Keratinocyte (primary cell): ENCODE results near the gene TMEM263. TPM values are rescaled to one million over a fixed set of nuclear protein-coding genes. Genes with fewer than 3 reads are reported as not detected.

Experiments
- DNase-seq: peaks from one replicate; pipeline ENCODE4 v3.0.0-alpha.2; 2011; ENCODE audit warnings: low read depth, missing footprints, low spot score
- FAIRE-seq: peaks from 2 replicates; lab custom pipeline; 2011; peaks lifted over from hg19 to GRCh38; lab: Jason Lieb, UNC
- H2AFZ ChIP-seq: 2 replicates; pipeline ENCODE4 v1.6.0; 2012; ENCODE audit warnings: low read length, control low read depth, inconsistent platforms; ENCODE audit not compliant: control insufficient read depth
- H3K27ac ChIP-seq: 2 replicates; pipeline ENCODE4 v1.5.1; 2011; ENCODE audit warnings: low read length; ENCODE audit not compliant: control insufficient read depth, insufficient read depth
- H3K27me3 ChIP-seq: 3 replicates; pipeline ENCODE4 v1.6.0; 2011; ENCODE audit warnings: low read length; ENCODE audit not compliant: control insufficient read depth, insufficient read depth; ENCODE audit errors: extremely low read depth
- H3K36me3 ChIP-seq, 2 experiments: 2 replicates in 1 of 2; 3 replicates in 1 of 2; pipeline ENCODE4 v1.5.1; 2011; ENCODE audit warnings: low read length in 2 of 2, mild to moderate bottlenecking in 1 of 2; ENCODE audit not compliant: control insufficient read depth in 2 of 2, insufficient read depth in 2 of 2; ENCODE audit errors: extremely low read depth in 1 of 2
- H3K4me1 ChIP-seq: 3 replicates; pipeline ENCODE4 v1.5.1; 2011; ENCODE audit warnings: low read length; ENCODE audit not compliant: control insufficient read depth, insufficient read depth; ENCODE audit errors: extremely low read depth
- H3K4me2 ChIP-seq: 3 replicates; pipeline ENCODE4 v1.6.0; 2011; ENCODE audit warnings: low read depth, low read length; ENCODE audit not compliant: control insufficient read depth, insufficient read depth; ENCODE audit errors: extremely low read depth
- H3K4me3 ChIP-seq, 3 experiments: fragments of 200-600 bp in 1 of 3; sonication (generic) in 1 of 3; 2 replicates in 2 of 3; 3 replicates in 1 of 3; pipeline ENCODE4 v1.5.1; 2011 to 2016; ENCODE audit warnings: low read length in 3 of 3, mild to moderate bottlenecking in 3 of 3, control low read depth in 2 of 3, inconsistent platforms in 1 of 3, low read depth in 1 of 3, mixed read lengths in 1 of 3, mixed run types in 1 of 3, moderate library complexity in 1 of 3; ENCODE audit not compliant: control insufficient read depth in 2 of 3, insufficient read depth in 2 of 3; ENCODE audit errors: extremely low read depth in 1 of 3
- H3K79me2 ChIP-seq: 2 replicates; pipeline ENCODE4 v1.6.0; 2012; ENCODE audit warnings: low read length; ENCODE audit not compliant: control insufficient read depth, insufficient read depth
- H3K9ac ChIP-seq: 3 replicates; pipeline ENCODE4 v1.6.0; 2011; ENCODE audit warnings: low read length; ENCODE audit not compliant: control insufficient read depth, insufficient read depth; ENCODE audit errors: extremely low read depth
- H3K9me1 ChIP-seq: 3 replicates; pipeline ENCODE4 v1.6.0; 2011; ENCODE audit warnings: low read length; ENCODE audit not compliant: control insufficient read depth, insufficient read depth; ENCODE audit errors: extremely low read depth
- H3K9me3 ChIP-seq: 2 replicates; pipeline ENCODE4 v1.5.1; 2012; ENCODE audit warnings: low read depth, low read length; ENCODE audit not compliant: control insufficient read depth
- H4K20me1 ChIP-seq: 3 replicates; pipeline ENCODE4 v1.6.0; 2011; ENCODE audit warnings: low read length; ENCODE audit not compliant: control insufficient read depth, insufficient read depth; ENCODE audit errors: extremely low read depth
- CTCF ChIP-seq, 3 experiments: IDR thresholded peaks in 1 of 3; conservative IDR thresholded peaks in 1 of 3; optimal IDR thresholded peaks in 1 of 3; 2 replicates in 2 of 3; 3 replicates in 1 of 3; pipeline versions ENCODE3 to v1.5.1; 2011; ENCODE audit warnings: low read length in 3 of 3, mild to moderate bottlenecking in 3 of 3, moderate library complexity in 2 of 3, control low read depth in 1 of 3, inconsistent platforms in 1 of 3; ENCODE audit not compliant: insufficient read depth in 2 of 3; ENCODE audit errors: extremely low read depth in 1 of 3
- EZH2 ChIP-seq: IDR thresholded peaks from one replicate; pipeline ENCODE4 v1.6.1; 2012; ENCODE audit warnings: inconsistent platforms, mild to moderate bottlenecking, low read length, moderate library complexity
- dilution Hi-C: fragments of 300-500 bp; cut with MboI; formaldehyde crosslinking; loops from one replicate; pipeline ENCODE4 v1.7.0; 2020; ENCODE audit warnings: low sequenced_read_pairs; ENCODE audit not compliant: extremely low pct_ligation_motif_present
- polyA plus RNA-seq, 5 experiments: library from polyadenylated mRNA; depleted of rRNA in 3 of 5; stranded (reverse) in 3 of 5; stranded (forward) in 1 of 5; unstranded in 1 of 5; fragments of >200 nt; gene quantifications; 1 replicate in 1 of 5; 2 replicates in 3 of 5; 3 replicates in 1 of 5; pipeline versions ENCODE4 v1.2.1 to v1.2.3, GENCODE V29; 2011 to 2012; ENCODE audit warnings: missing spikeins in 2 of 5, low read depth in 1 of 5, low replicate concordance in 1 of 5

Gene TMEM263
- polyA plus RNA-seq, 1 donor (not counting 4 experiments of a cell fraction or from before 2014, with no cell fraction given): 22.0 TPM

DNA sequence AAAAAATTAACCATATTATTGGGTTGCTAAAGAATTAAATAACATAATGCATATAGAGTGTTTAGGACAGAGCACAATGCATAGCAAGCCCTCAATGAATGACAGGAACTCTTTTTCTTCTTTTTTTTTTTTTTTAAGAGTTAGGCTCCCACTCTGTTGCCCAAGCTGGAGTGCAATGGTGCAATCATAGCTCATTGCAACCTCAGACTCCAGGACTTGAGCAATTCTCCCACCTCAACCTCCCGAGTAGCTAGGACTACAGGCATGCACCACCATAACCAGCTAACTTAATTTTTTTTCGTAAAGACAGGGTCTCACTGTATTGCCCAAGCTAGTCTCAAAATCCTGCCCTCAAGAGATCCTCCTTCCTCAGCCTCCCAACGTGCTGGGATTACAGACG lies 51.7 kb downstream of the TMEM263 start:
- FAIRE-seq (no peak), DNase-seq (no peak)
- dilution Hi-C loops: no loop called here

GRCh38 chr12:107011519-107011918 lies 55.8 kb downstream of the TMEM263 start:
- H3K79me2 ChIP-seq: no peaks in the 10 kb centered on the region
- no peak overlapping the region for H3K4me2 ChIP-seq
- no peak overlapping the region for H3K4me3 ChIP-seq
- H3K9me1 ChIP-seq: no peaks in the 10 kb centered on the region
- TF ChIP-seq CTCF (optimal IDR thresholded peaks at IDR 0.05 in 1 of 3, IDR thresholded peaks at IDR 0.05 in 1 of 3, conservative IDR thresholded peaks at IDR 0.05 in 1 of 3; ENCODE audit: extremely low read depth in 1 of 3, insufficient read depth in 2 of 3, low read length in 3 of 3): no peak
- TF ChIP-seq EZH2: no peak
- dilution Hi-C loops: no loop called here
- H3K27me3 ChIP-seq: no peaks in the 10 kb centered on the region
- no peaks in the 10 kb centered on the region for H4K20me1 ChIP-seq
- no peak overlapping the region for H3K9ac ChIP-seq
- no peak overlapping the region for H3K27ac ChIP-seq
- no peak for FAIRE-seq
- H3K4me1 ChIP-seq: peaks cover 7% of the 10 kb centered on the region
- no peaks in the 10 kb centered on the region for H3K36me3 ChIP-seq
- DNase-seq: no peak
- H2AFZ ChIP-seq: no peak overlapping the region
- H3K9me3 ChIP-seq: no peaks in the 10 kb centered on the region

More for the DNA sequence above, 51.7 kb downstream of the TMEM263 start:
- no peak overlapping the region for H3K9ac ChIP-seq
- no peaks in the 10 kb centered on the region for H4K20me1 ChIP-seq
- H3K9me3 ChIP-seq: no peaks in the 10 kb centered on the region
- H3K79me2 ChIP-seq: no peaks in the 10 kb centered on the region
- no peak overlapping the region for H3K4me2 ChIP-seq
- H3K36me3 ChIP-seq: no peaks in the 10 kb centered on the region
- no peak for TF ChIP-seq CTCF (optimal IDR thresholded peaks at IDR 0.05 in 1 of 3, IDR thresholded peaks at IDR 0.05 in 1 of 3, conservative IDR thresholded peaks at IDR 0.05 in 1 of 3; ENCODE audit: extremely low read depth in 1 of 3, insufficient read depth in 2 of 3, low read length in 3 of 3)
- TF ChIP-seq EZH2: no peak
- no peaks in the 10 kb centered on the region for H3K27me3 ChIP-seq
- no peak overlapping the region for H3K27ac ChIP-seq
- no peak overlapping the region for H3K4me3 ChIP-seq
- H3K4me1 ChIP-seq: no peaks in the 10 kb centered on the region
- H2AFZ ChIP-seq: no peak overlapping the region
- no peaks in the 10 kb centered on the region for H3K9me1 ChIP-seq
